A549 treated with DMSO at 1 μM for 4 hours (cell line): ENCODE measurements around the gene ARL5B. TPM values are rescaled to one million over a fixed set of nuclear protein-coding genes. Genes with fewer than 3 reads are reported as not detected.

ENCODE experiments used
- total RNA-seq: library from RNA; stranded (reverse); fragments of 200-300 nt; extraction: Qiagen RNA extraction; gene quantifications from 5 replicates; pipeline ENCODE4 v1.2.3, GENCODE V29; 2022; ENCODE audit warnings: low read depth

Gene ARL5B
- total RNA-seq, result 8.5 to 12.9 TPM (median 9.9 TPM) in 5 replicates

GRCh38 chr10:18659125-18659818 lies at the start of gene ARL5B:
Gene ARL5B, plus strand, starts transcription at chr10:18659431. Its CDS starts 207 bp downstream, at chr10:18659638.

GRCh38 chr10:18651324-18652007 lies 7.8 kb upstream of the ARL5B start, which contains the start of gene NSUN6:
Gene NSUN6, minus strand, starts transcription at chr10:18651587. Its CDS starts 384 bp downstream, at chr10:18651203.

Other genes starting within 250 kb of the ARL5B start
- gene NSUN6, start 7.8 kb upstream of the ARL5B start, total RNA-seq, result 4.6 to 6.6 TPM (median 6.1 TPM) in 5 replicates